Measurements from ENCODE around the gene SELP. TPM values are rescaled to one million over a fixed set of nuclear protein-coding genes. Genes with fewer than 3 reads are reported as not detected.

The SELP gene
- total RNA-seq, 1 donor from 2014 or later: 61.5 TPM

GRCh38 chr1:169576241-169576934 lies 53.5 kb downstream of the SELP start:
- H3K4me3 ChIP-seq: no peak overlapping the region
- DNase-seq (no peak), ATAC-seq (no peak)
- H3K4me1 ChIP-seq: no peaks in the 10 kb centered on the region
- TF ChIP-seq CTCF (IDR thresholded peaks at IDR 0.05): no peak
- no peaks in the 10 kb centered on the region for H3K27me3 ChIP-seq
- intact Hi-C loops (cut with DNase I): no loop called here
- no peaks in the 10 kb centered on the region for H3K36me3 ChIP-seq
- H3K27ac ChIP-seq: no peak overlapping the region
- H3K9me3 ChIP-seq: no peaks in the 10 kb centered on the region

- no peak for DNase-seq
- no peak for ATAC-seq
- intact Hi-C loops (cut with DNase I): no loop called here
Measured at GRCh38 chr1:169574336-169574735, 55.6 kb downstream of the SELP start.

GRCh38 chr1:169572187-169572586 lies 57.7 kb downstream of the SELP start:
- Histone ChIP-seq H3K9me3 (no peaks in the 10 kb centered on the region), H3K27me3 (no peaks in the 10 kb centered on the region), H3K36me3 (no peaks in the 10 kb centered on the region), H3K27ac (no peak overlapping the region), H3K4me1 (no peaks in the 10 kb centered on the region), H3K4me3 (no peak overlapping the region)
- no peak for DNase-seq
- no peak for ATAC-seq
- intact Hi-C loops (cut with DNase I): no loop called here
- TF ChIP-seq CTCF (IDR thresholded peaks at IDR 0.05): no peak

More at GRCh38 chr1:169574336-169574735, 55.6 kb downstream of the SELP start:
- no peak for TF ChIP-seq CTCF (IDR thresholded peaks at IDR 0.05)
- Histone ChIP-seq H3K27me3 (no peaks in the 10 kb centered on the region), H3K4me3 (no peak overlapping the region), H3K27ac (no peak overlapping the region), H3K36me3 (no peaks in the 10 kb centered on the region), H3K4me1 (no peaks in the 10 kb centered on the region), H3K9me3 (no peaks in the 10 kb centered on the region)

- intact Hi-C loops (cut with DNase I): no loop called here
- no peak for TF ChIP-seq CTCF (IDR thresholded peaks at IDR 0.05)
- no peak for ATAC-seq
- H3K9me3 ChIP-seq: no peaks in the 10 kb centered on the region
- H3K27me3 ChIP-seq: no peaks in the 10 kb centered on the region
- H3K27ac ChIP-seq: no peak overlapping the region
- H3K36me3 ChIP-seq: no peaks in the 10 kb centered on the region
- no peak for DNase-seq
- no peak overlapping the region for H3K4me3 ChIP-seq
- H3K4me1 ChIP-seq: no peaks in the 10 kb centered on the region
Measured at GRCh38 chr1:169571450-169571849, 58.5 kb downstream of the SELP start.

GRCh38 chr1:169570172-169570574 lies 59.8 kb downstream of the SELP start:
- Histone ChIP-seq H3K27me3 (no peaks in the 10 kb centered on the region), H3K27ac (no peak overlapping the region), H3K9me3 (no peaks in the 10 kb centered on the region), H3K4me1 (no peaks in the 10 kb centered on the region), H3K36me3 (no peaks in the 10 kb centered on the region), H3K4me3 (no peak overlapping the region)
- intact Hi-C loops (cut with DNase I): no loop called here
- TF ChIP-seq CTCF (IDR thresholded peaks at IDR 0.05): no peak
- no peak for DNase-seq
- no peak for ATAC-seq

- H3K9me3 ChIP-seq: no peaks in the 10 kb centered on the region
- ATAC-seq (no peak), DNase-seq (no peak)
- no peaks in the 10 kb centered on the region for H3K36me3 ChIP-seq
- no peaks in the 10 kb centered on the region for H3K27me3 ChIP-seq
- no peak overlapping the region for H3K4me3 ChIP-seq
- H3K27ac ChIP-seq: no peak overlapping the region
- TF ChIP-seq CTCF (IDR thresholded peaks at IDR 0.05): no peak
- intact Hi-C loops (cut with DNase I): no loop called here
- no peaks in the 10 kb centered on the region for H3K4me1 ChIP-seq
Measured at GRCh38 chr1:169568497-169568896, 61.4 kb downstream of the SELP start.
